GM12864 (cell line): Measurements from ENCODE around the gene CCSER1.

Experiments used
- DNase-seq: peaks from one replicate; pipeline ENCODE4 v3.0.0-alpha.2; 2011; ENCODE audit warnings: low read depth
- H3K4me3 ChIP-seq: 2 replicates; pipeline ENCODE4 v1.5.1; 2011; ENCODE audit warnings: mild to moderate bottlenecking, low read depth, low read length, control low read depth
- CTCF ChIP-seq: IDR thresholded peaks from 2 replicates; pipeline ENCODE4 v1.5.1; 2011; ENCODE audit warnings: low read depth, mild to moderate bottlenecking, moderate library complexity, low read length, control low read depth, inconsistent platforms; ENCODE audit errors: missing control alignments

CCSER1 gene

GRCh38 chr4:90994851-90995574 is 867.8 kb downstream of the CCSER1 start:
- H3K4me3 ChIP-seq: no peak overlapping the region
- no peak for TF ChIP-seq CTCF
- DNase-seq: no peak

GRCh38 chr4:90995996-90996395 is 868.8 kb downstream of the CCSER1 start:
- DNase-seq: no peak
- H3K4me3 ChIP-seq: no peak overlapping the region
- no peak for TF ChIP-seq CTCF

DNA sequence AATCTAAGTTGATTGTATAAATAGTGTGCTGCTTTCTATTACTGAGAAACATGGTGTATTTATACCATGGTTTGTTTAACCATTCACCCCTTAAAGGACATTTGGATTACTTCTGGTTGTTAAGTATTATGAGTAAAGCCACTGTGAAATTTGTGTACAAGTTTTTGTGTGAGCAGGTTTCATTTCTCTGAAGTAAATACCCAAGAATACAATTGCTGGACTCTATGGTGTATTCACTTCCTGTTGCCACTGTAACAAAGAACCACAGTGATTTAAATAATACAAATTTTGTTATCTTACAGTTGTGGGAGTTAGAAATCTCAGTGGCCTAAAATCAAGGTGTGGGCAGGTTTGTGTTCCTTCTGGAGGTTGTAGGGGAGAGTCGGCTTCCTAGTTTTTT is 869.6 kb downstream of the CCSER1 start:
- DNase-seq: no peak
- no peak for TF ChIP-seq CTCF
- no peak overlapping the region for H3K4me3 ChIP-seq

GRCh38 chr4:91015861-91016260 is 888.7 kb downstream of the CCSER1 start:
- DNase-seq: no peak
- TF ChIP-seq CTCF: no peak
- no peak overlapping the region for H3K4me3 ChIP-seq

GRCh38 chr4:91019513-91019912 is 892.3 kb downstream of the CCSER1 start:
- TF ChIP-seq CTCF: no peak
- DNase-seq: no peak
- H3K4me3 ChIP-seq: no peak overlapping the region

- H3K4me3 ChIP-seq: no peak overlapping the region
- no peak for TF ChIP-seq CTCF
- DNase-seq: no peak
Measured at GRCh38 chr4:91025241-91026148, 898.3 kb downstream of the CCSER1 start.
